ENCODE measurements around the gene NAAA. TPM values are rescaled to one million over a fixed set of nuclear protein-coding genes. Genes with fewer than 3 reads are reported as not detected.

NAAA gene
- total and polyA plus RNA-seq, 2 donors = 21.7 to 26.1 TPM

Other genes starting within 250 kb of the NAAA start
- 45.4 TPM for gene USO1, start 216.4 kb downstream of the NAAA start, total RNA-seq
- 42.6 TPM for gene USO1, start 216.4 kb downstream of the NAAA start, polyA plus RNA-seq
- under 0.01 TPM for gene PPEF2, start 38.6 kb downstream of the NAAA start, total RNA-seq
- 0.07 TPM for gene PPEF2, start 38.6 kb downstream of the NAAA start, polyA plus RNA-seq
- gene SDAD1, start 49.9 kb upstream of the NAAA start, total RNA-seq = 24.8 TPM
- 23.4 TPM for gene SDAD1, start 49.9 kb upstream of the NAAA start, polyA plus RNA-seq
- 38.7 TPM for gene CXCL9, start 66.5 kb upstream of the NAAA start, total RNA-seq
- 40.0 TPM for gene CXCL9, start 66.5 kb upstream of the NAAA start, polyA plus RNA-seq
- 50.4 TPM for gene CXCL10, start 82.5 kb upstream of the NAAA start, total RNA-seq
- 65.6 TPM for gene CXCL10, start 82.5 kb upstream of the NAAA start, polyA plus RNA-seq
- gene CXCL11, start 95.1 kb upstream of the NAAA start, total RNA-seq = 7.1 TPM
- gene CXCL11, start 95.1 kb upstream of the NAAA start, polyA plus RNA-seq = 9.6 TPM
- gene ART3, start 133.7 kb upstream of the NAAA start, total RNA-seq = 0.61 TPM
- gene ART3, start 133.7 kb upstream of the NAAA start, polyA plus RNA-seq = 1.8 TPM
- 73.0 TPM for gene NUP54, start 207.4 kb upstream of the NAAA start, total RNA-seq
- gene NUP54, start 207.4 kb upstream of the NAAA start, polyA plus RNA-seq = 59.3 TPM